NCI-H2081 (cell line): Measurements from ENCODE around the gene CXXC1.
A peak's percentile ranks its signal among the peaks of the same experiment; 100 is the strongest.
"Not testable (repeated sequence)": the region's sequence is repeated elsewhere in the genome, so short reads cannot be mapped to it uniquely, and the experiment has no call there.

Experiments
- DNase-seq, 2 experiments: peaks; one replicate each; lab custom pipeline; 2025; lab: John Stamatoyannopoulos, UW

CXXC1 gene

GRCh38 chr18:50274044-50274442, 13.4 kb downstream of the CXXC1 start:
- no peak for DNase-seq

- DNase-seq, result no peak
Measured at GRCh38 chr18:50273203-50274043, 14.1 kb downstream of the CXXC1 start.

GRCh38 chr18:50272568-50272967, 14.9 kb downstream of the CXXC1 start:
- DNase-seq, result no peak

GRCh38 chr18:50268022-50268747, 19.3 kb downstream of the CXXC1 start:
- DNase-seq, result no peak

DNA sequence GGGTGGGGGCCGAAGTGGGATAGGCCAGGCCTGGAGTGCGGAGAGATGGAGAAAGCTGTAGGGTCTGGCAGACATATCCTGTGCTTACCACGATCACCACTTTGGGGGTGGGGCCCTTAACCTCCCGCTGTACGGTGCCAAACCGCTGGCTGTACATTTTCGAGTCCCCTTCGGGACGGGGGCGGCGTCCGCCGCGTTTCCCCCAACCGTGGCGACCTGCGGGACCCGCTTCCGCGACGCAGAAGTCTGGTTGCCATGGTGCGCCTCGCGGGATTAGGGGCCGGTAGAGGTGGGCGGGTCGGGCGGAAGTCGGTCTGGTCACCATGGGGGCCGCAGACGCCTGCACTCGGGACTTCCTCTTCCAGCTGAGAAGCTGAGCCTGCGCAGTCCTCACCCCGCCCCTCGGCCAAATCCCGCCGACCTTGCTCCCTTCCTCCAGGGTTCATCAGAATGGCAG, 21.2 kb downstream of the CXXC1 start, which contains the start of gene CFAP53:
TSS of gene CFAP53 (minus strand) at position 248 of the 457 bp plus-strand sequence. CDS start at position 157, 91 bp downstream.
- DNase-seq, result peak; percentile 48 to 51

DNA sequence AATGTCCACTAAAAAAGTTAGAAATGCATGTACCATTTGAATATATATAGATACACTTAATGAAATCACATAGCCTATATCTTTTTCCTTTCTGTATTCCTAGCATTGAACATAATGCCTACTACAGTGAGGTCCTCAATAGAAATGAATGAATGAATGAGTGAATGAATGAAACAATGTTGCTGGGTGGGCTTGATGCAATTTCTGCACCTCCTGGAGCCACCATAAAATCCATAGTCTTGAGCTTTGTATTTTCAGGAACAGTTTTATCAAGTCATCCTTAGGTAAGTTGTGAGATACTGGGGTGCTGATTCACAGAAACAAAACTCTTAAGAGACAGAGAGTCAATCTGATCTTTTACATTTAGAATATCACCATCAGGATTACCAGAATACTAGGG, 24.5 kb downstream of the CXXC1 start:
- no peak for DNase-seq

- no peak for DNase-seq
Measured at GRCh38 chr18:50250935-50251334, 36.6 kb downstream of the CXXC1 start.

GRCh38 chr18:50249576-50249975, 37.9 kb downstream of the CXXC1 start:
- no peak for DNase-seq

GRCh38 chr18:50247561-50247960, 39.9 kb downstream of the CXXC1 start:
- DNase-seq, result no peak

GRCh38 chr18:50241768-50242167, 45.7 kb downstream of the CXXC1 start:
- DNase-seq, result not testable (repeated sequence)

GRCh38 chr18:50240080-50240563, 47.4 kb downstream of the CXXC1 start:
- no peak for DNase-seq

GRCh38 chr18:50232419-50232818, 55.1 kb downstream of the CXXC1 start:
- DNase-seq, result no peak
